CD14-positive monocyte (primary cell): Measurements from ENCODE around the gene HMBS. TPM values are rescaled to one million over a fixed set of nuclear protein-coding genes. Genes with fewer than 3 reads are reported as not detected.

Experiments
- DNase-seq, 3 donors: peaks; one replicate each; pipeline ENCODE4 v3.0.0-alpha.2; 2011 to 2022
- H2AFZ ChIP-seq: 2 replicates; pipeline ENCODE4 v1.6.0; 2012; ENCODE audit warnings: mild to moderate bottlenecking, low read depth, low read length, inconsistent platforms; ENCODE audit not compliant: insufficient read depth, poor library complexity, severe bottlenecking
- H3K27ac ChIP-seq, 2 donors: 1 replicate in 1 of 2; 2 replicates in 1 of 2; pipeline ENCODE4 v1.5.1; 2012 to 2013; ENCODE audit warnings: low read length in 2 of 2, control low read depth in 1 of 2, inconsistent platforms in 1 of 2, low read depth in 1 of 2, mild to moderate bottlenecking in 1 of 2
- H3K27me3 ChIP-seq, 2 donors: one replicate each; pipeline versions ENCODE4 v1.6.0 to v1.6.1; 2011 to 2013; ENCODE audit warnings: low read length in 2 of 2; ENCODE audit not compliant: control insufficient read depth in 2 of 2, insufficient read depth in 2 of 2
- H3K36me3 ChIP-seq, 2 donors: replicated peaks in 1 of 2; 1 replicate in 1 of 2; 2 replicates in 1 of 2; pipeline versions ENCODE4 v1.5.1 to v1.6.1; 2012 to 2013; ENCODE audit warnings: low read length in 2 of 2, control low read depth in 1 of 2, inconsistent platforms in 1 of 2, mild to moderate bottlenecking in 1 of 2; ENCODE audit not compliant: insufficient read depth in 2 of 2, control insufficient read depth in 1 of 2
- H3K4me1 ChIP-seq, 2 donors: 1 replicate in 1 of 2; 2 replicates in 1 of 2; pipeline versions ENCODE4 v1.5.1 to v1.6.1; 2012 to 2013; ENCODE audit warnings: low read length in 2 of 2, control low read depth in 1 of 2, inconsistent platforms in 1 of 2, mild to moderate bottlenecking in 1 of 2, moderate library complexity in 1 of 2; ENCODE audit not compliant: insufficient read depth in 2 of 2, control insufficient read depth in 1 of 2
- H3K4me2 ChIP-seq: replicated peaks from 2 replicates; pipeline ENCODE3; 2012; ENCODE audit warnings: low read length, moderate library complexity, mild to moderate bottlenecking; ENCODE audit not compliant: poor library complexity, severe bottlenecking; ENCODE audit errors: extremely low read depth
- H3K4me3 ChIP-seq, 3 experiments: fragments of 200-600 bp in 1 of 3; sonication (generic) in 1 of 3; replicated peaks in 1 of 3; 1 replicate in 2 of 3; 2 replicates in 1 of 3; pipeline ENCODE4 v1.5.1; 2011 to 2013; ENCODE audit warnings: low read length in 3 of 3, mild to moderate bottlenecking in 3 of 3, control low read depth in 2 of 3, low read depth in 2 of 3, inconsistent platforms in 1 of 3, moderate library complexity in 1 of 3
- H3K79me2 ChIP-seq: 2 replicates; pipeline ENCODE4 v1.6.0; 2012; ENCODE audit warnings: mild to moderate bottlenecking, control low read depth, inconsistent platforms, low read length, moderate library complexity; ENCODE audit not compliant: insufficient read depth
- H3K9ac ChIP-seq: 2 replicates; pipeline ENCODE4 v1.6.0; 2017; ENCODE audit warnings: low read length, mild to moderate bottlenecking; ENCODE audit not compliant: insufficient read depth, poor library complexity, severe bottlenecking
- H3K9me3 ChIP-seq, 2 donors: replicated peaks in 1 of 2; 1 replicate in 1 of 2; 2 replicates in 1 of 2; pipeline versions ENCODE4 v1.5.1 to v1.6.1; 2012 to 2013; ENCODE audit warnings: low read length in 2 of 2, control low read depth in 1 of 2; ENCODE audit not compliant: control insufficient read depth in 1 of 2, insufficient read depth in 1 of 2
- H4K20me1 ChIP-seq: 2 replicates; pipeline ENCODE4 v1.6.0; 2012; ENCODE audit warnings: mild to moderate bottlenecking, low read length, control low read depth, moderate library complexity; ENCODE audit not compliant: insufficient read depth
- H3K27ac Mint-ChIP-seq, 7 donors: one replicate each; pipeline ENCODE4 v1.8.0; 2020; ENCODE audit warnings: mild to moderate bottlenecking in 7 of 7, mixed read lengths in 7 of 7, moderate library complexity in 6 of 7, inconsistent platforms in 2 of 7
- H3K27me3 Mint-ChIP-seq, 3 donors: one replicate each; pipeline ENCODE4 v1.8.0; 2021 to 2022; ENCODE audit warnings: low read depth in 3 of 3, mild to moderate bottlenecking in 3 of 3, mixed read lengths in 3 of 3, moderate library complexity in 3 of 3, inconsistent platforms in 1 of 3
- H3K36me3 Mint-ChIP-seq, 2 donors: one replicate each; pipeline ENCODE4 v1.8.0; 2020; ENCODE audit warnings: mixed read lengths in 2 of 2, inconsistent platforms in 1 of 2, mild to moderate bottlenecking in 1 of 2
- H3K4me1 Mint-ChIP-seq: one replicate; pipeline ENCODE4 v1.8.0; 2020; ENCODE audit warnings: mild to moderate bottlenecking, mixed read lengths
- H3K4me3 Mint-ChIP-seq, 2 donors: one replicate each; pipeline ENCODE4 v1.8.0; 2020; ENCODE audit warnings: mild to moderate bottlenecking in 2 of 2, mixed read lengths in 2 of 2, moderate library complexity in 1 of 2
- H3K9me3 Mint-ChIP-seq, 7 donors: one replicate each; pipeline ENCODE4 v1.8.0; 2020 to 2022; ENCODE audit warnings: mixed read lengths in 7 of 7, mild to moderate bottlenecking in 6 of 7, moderate library complexity in 6 of 7, inconsistent platforms in 2 of 7
- CTCF ChIP-seq: fragments of 200-600 bp; IDR thresholded peaks from one replicate; pipeline ENCODE4 v1.8.0; 2022; ENCODE audit warnings: antibody characterized with exemption, mild to moderate bottlenecking
- WGBS: methylation state at CpG from one replicate; pipeline ENCODE4 v1.1.5; 2013; ENCODE audit warnings: missing lambda C conversion rate; ENCODE audit not compliant: insufficient coverage; 5-methylcytosine and 5-hydroxymethylcytosine counted together
- intact Hi-C, 2 donors: fragments of 100-400 bp; cut with micrococcal nuclease; formaldehyde crosslinking; loops; one replicate each; pipeline versions ENCODE4 v1.15.0 to v1.15.1; 2023
- polyA plus RNA-seq, 3 donors: library from polyadenylated mRNA; depleted of rRNA in 1 of 3; unstranded in 2 of 3; stranded (reverse) in 1 of 3; fragments of 300-500 nt in 2 of 3; fragments of >200 nt in 1 of 3; fragmentation: Illumina TruSeq in 2 of 3; gene quantifications; 1 replicate in 2 of 3; 2 replicates in 1 of 3; pipeline ENCODE4 v1.2.3, GENCODE V29; 2012 to 2021

HMBS gene
- polyA plus RNA-seq, 3 donors: 21.1 to 26.4 (median 25.2) TPM

- no peak for TF ChIP-seq CTCF
- peak overlapping the region; percentile 82 for H2AFZ ChIP-seq
- no peak for DNase-seq
- peak overlapping the region in 1 of 2 donors; percentile 81 for H3K27ac ChIP-seq
- Mint-ChIP-seq H3K9me3 (no peaks in the 10 kb centered on the region), H3K27me3 (peaks cover 0 to 1% (median 0%) of the 10 kb centered on the region in 3 donors), H3K4me1 (peaks cover 45% of the 10 kb centered on the region), H3K36me3 (peaks cover 26 to 35% of the 10 kb centered on the region in 2 donors), H3K4me3 (peak overlapping the region; percentile 87 to 88), H3K27ac (peak overlapping the region; percentile 7 to 87 (median 77))
- peak overlapping the region in 1 of 3 experiments; percentile 92 for H3K4me3 ChIP-seq
- intact Hi-C loops: loop anchor here (10.0 kb wide), 1 partner anchor 102 kb away; no protein-coding TSS in a partner anchor
- peak overlapping the region; percentile 96 for H3K4me2 ChIP-seq
- peaks cover 37 to 45% of the 10 kb centered on the region in 2 donors for H3K4me1 ChIP-seq
- H3K27me3 ChIP-seq: no peaks in the 10 kb centered on the region
- H4K20me1 ChIP-seq: peaks cover 9% of the 10 kb centered on the region
- WGBS: 84% methylated on average over 9 of the region's 12 CpGs
- H3K36me3 ChIP-seq: peaks cover 18 to 25% of the 10 kb centered on the region in 2 donors
- H3K79me2 ChIP-seq: peaks cover 59% of the 10 kb centered on the region
- H3K9me3 ChIP-seq: no peaks in the 10 kb centered on the region
- peak overlapping the region; percentile 81 for H3K9ac ChIP-seq
Measured at GRCh38 chr11:119092880-119093842, 8.5 kb downstream of the HMBS start.

- H3K9me3 Mint-ChIP-seq: no peaks in the 10 kb centered on the region
- peak; percentile 19 to 57 (median 21) for DNase-seq
- H3K27me3 Mint-ChIP-seq: peaks cover 0 to 1% (median 0%) of the 10 kb centered on the region in 3 donors
- under 1% methylated on average over 74 of the region's 81 CpGs for WGBS
- no peak for TF ChIP-seq CTCF
- peak overlapping the region; percentile 59 to 92 (median 72) for H3K4me3 ChIP-seq
- peak overlapping the region; percentile 60 to 81 for H3K27ac ChIP-seq
- peaks cover 9% of the 10 kb centered on the region for H4K20me1 ChIP-seq
- peak overlapping the region; percentile 82 for H2AFZ ChIP-seq
- H3K4me1 ChIP-seq: peaks cover 37 to 45% of the 10 kb centered on the region in 2 donors
- peak overlapping the region; percentile 81 for H3K9ac ChIP-seq
- intact Hi-C loops: loop anchor here (2.0 to 10.0 kb wide), 2 partner anchors 37 to 101 kb away; partner anchors contain the start of gene HYOU1 (in 1 of the 2)
- peak overlapping the region; percentile 84 to 92 (median 91) for H3K27ac Mint-ChIP-seq
- H3K9me3 ChIP-seq: no peaks in the 10 kb centered on the region
- peaks cover 18 to 34% of the 10 kb centered on the region in 2 donors for H3K36me3 ChIP-seq
- peaks cover 59% of the 10 kb centered on the region for H3K79me2 ChIP-seq
- peaks cover 32 to 39% of the 10 kb centered on the region in 2 donors for H3K36me3 Mint-ChIP-seq
- peak overlapping the region; percentile 87 to 91 for H3K4me3 Mint-ChIP-seq
- H3K27me3 ChIP-seq: no peaks in the 10 kb centered on the region
- H3K4me1 Mint-ChIP-seq: peaks cover 45% of the 10 kb centered on the region
- H3K4me2 ChIP-seq: peak overlapping the region; percentile 96
Measured at GRCh38 chr11:119093942-119094815, 9.5 kb downstream of the HMBS start.
